ENCODE measurements around the gene MGRN1. TPM values are rescaled to one million over a fixed set of nuclear protein-coding genes. Genes with fewer than 3 reads are reported as not detected.

Gene MGRN1
- total and polyA plus RNA-seq, 2 experiments from 2014 or later: 47.2 to 66.6 TPM

DNA sequence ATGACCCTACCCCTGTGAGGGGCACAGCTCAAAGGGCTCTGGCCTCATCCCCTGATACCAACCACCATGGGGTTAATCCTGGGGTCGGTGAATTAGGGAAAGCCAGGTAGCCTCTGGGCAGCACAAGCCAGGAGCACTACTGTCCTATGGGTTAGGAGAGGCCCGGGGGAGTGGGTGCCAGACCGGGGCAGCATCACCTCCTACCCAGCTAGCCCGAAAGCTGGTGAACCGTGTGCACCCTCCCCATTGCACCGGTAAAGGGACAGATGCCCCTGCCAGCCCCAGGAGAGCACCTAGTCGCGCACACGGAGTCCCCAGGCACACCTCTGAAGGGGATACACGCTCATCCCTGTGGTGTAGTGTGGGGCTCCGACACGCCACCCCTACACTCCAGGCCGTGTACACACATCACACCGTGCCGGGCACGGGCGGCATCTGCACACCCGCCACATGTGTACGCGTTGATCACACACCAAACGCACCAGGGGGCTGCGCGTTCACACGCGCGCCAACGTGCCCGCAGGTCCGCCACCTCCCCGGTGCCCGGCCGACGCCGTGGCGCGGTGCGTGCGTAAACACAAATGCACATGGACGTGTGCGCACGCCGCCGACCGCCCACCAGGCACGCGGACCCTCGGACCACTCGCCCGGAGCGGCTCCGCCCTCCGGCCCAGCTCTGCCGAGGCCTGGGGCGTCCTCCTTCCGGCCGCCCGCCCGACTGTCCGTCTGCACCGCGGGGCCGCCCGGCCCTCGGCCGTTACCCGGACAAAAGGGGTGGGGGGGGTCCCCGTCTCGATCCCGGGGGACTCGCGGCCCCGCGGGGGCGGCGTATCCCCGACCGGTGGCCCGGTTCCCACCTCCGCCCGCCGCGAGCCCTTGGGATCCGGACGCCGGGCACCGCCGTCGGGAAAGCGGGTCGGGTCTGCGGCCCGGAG, 10.7 kb upstream of the MGRN1 start:
- Histone ChIP-seq H3K36me3 (no peaks in the 10 kb centered on the region), H3K27ac (peak overlapping the region; percentile 97), H3K9me3 (ENCODE audit: low read depth) (no peaks in the 10 kb centered on the region), H3K4me1 (ENCODE audit: low read depth) (peaks cover 9% of the 10 kb centered on the region), H3K27me3 (no peaks in the 10 kb centered on the region), H3K4me3 (peak overlapping the region; percentile 80)
- TF ChIP-seq, protein P1, sequence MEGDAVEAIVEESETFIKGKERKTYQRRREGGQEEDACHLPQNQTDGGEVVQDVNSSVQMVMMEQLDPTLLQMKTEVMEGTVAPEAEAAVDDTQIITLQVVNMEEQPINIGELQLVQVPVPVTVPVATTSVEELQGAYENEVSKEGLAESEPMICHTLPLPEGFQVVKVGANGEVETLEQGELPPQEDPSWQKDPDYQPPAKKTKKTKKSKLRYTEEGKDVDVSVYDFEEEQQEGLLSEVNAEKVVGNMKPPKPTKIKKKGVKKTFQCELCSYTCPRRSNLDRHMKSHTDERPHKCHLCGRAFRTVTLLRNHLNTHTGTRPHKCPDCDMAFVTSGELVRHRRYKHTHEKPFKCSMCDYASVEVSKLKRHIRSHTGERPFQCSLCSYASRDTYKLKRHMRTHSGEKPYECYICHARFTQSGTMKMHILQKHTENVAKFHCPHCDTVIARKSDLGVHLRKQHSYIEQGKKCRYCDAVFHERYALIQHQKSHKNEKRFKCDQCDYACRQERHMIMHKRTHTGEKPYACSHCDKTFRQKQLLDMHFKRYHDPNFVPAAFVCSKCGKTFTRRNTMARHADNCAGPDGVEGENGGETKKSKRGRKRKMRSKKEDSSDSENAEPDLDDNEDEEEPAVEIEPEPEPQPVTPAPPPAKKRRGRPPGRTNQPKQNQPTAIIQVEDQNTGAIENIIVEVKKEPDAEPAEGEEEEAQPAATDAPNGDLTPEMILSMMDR (IDR thresholded peaks at IDR 0.05; ENCODE audit: low read depth, low read length): no peak
- DNase-seq (ENCODE audit: low read depth in 1 of 2, low spot score in 1 of 2): peak; percentile 58 to 70

DNA sequence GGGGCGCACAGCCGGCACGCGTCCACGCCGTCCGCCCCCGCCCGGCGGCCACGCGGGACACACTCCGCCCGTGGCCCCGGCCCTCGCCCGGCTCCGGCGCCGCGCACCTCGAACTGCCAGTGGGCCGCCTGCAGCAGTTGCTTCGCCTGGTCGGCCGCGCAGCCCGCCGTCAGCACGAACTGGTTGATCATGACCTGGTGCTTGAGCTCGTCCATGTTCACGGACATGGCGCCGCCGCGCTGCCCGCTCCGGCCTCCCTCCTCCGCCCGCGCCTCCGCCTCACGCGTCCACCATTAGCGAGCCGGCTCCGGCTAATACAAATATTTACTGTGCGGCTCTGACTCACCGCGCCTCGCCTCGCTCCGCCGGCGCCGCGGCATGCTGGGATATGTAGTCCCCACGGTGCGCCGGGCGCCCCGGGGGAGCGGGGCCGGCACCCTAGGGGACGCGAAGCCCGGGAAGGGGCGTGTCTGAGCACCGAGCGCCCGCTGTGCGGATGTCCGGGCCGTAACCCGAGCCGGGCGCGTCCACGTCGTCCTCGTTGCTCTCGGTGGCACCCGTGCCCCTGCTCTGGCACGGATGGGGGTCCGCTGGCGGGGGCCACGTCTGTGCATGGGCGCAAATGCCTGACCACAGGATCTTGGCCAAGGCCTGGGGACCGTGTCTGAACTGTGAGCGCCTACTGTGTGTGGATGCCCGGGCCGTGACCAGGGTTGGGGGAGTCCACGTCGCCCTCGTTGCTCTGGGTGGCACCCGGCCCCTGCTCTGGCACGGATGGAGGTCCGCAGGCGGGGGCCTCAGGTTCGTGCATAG, 9.8 kb upstream of the MGRN1 start, which contains the start of gene UBALD1:
Gene UBALD1, minus strand, starts transcription at position 318 of the 813 bp plus-strand sequence. Its CDS starts 91 bp downstream, at position 227.
- H3K27ac ChIP-seq: peak within 1 kb of the TSS; percentile 97
- TF ChIP-seq, protein P1 (IDR thresholded peaks at IDR 0.05; ENCODE audit: low read depth, low read length): no peak
- H3K4me1 ChIP-seq (ENCODE audit: low read depth): peaks cover 9% of the 10 kb centered on the region
- no peaks in the 10 kb centered on the region for H3K9me3 ChIP-seq (ENCODE audit: low read depth)
- H3K36me3 ChIP-seq: no peaks in the 10 kb centered on the region
- DNase-seq (ENCODE audit: low read depth in 1 of 2, low spot score in 1 of 2): peak; percentile 94 to 95
- no peaks in the 10 kb centered on the region for H3K27me3 ChIP-seq
- H3K4me3 ChIP-seq: peak within 1 kb of the TSS; percentile 80

DNA sequence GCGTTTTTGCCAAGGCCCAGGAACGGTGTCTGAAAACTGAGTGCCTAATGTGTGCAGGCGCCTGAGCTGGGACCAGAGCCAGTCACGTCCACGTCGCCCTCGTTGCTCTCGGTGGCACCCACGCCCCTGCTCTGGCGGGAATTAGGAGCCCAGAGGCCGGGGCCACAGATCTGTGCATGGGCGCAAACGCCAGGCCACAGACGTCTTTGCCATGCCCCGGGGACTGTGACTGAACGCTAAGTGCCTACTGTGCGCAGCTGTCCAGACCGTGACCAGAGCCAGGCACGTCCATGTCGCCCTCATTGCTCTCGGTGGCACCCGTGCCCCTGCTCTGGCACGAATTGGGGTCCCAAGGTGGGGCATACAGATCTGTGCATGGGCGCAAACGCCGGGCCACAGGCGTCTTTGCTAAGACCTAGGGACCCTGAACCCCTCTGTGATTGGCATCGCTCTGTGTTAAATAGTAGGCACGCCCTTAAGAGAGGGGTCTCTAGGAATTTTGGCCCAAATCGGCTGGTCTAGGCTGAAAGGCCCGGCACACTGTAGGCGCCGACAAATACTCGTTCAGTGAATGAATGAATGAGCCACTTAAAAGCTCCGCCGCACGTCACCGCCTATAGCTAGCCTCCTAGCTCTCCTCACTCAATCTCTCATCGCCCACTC, 9.1 kb upstream of the MGRN1 start:
- Histone ChIP-seq H3K36me3 (no peaks in the 10 kb centered on the region), H3K27me3 (no peaks in the 10 kb centered on the region), H3K4me1 (ENCODE audit: low read depth) (peaks cover 9% of the 10 kb centered on the region), H3K9me3 (ENCODE audit: low read depth) (no peaks in the 10 kb centered on the region), H3K4me3 (no peak overlapping the region), H3K27ac (peak overlapping the region; percentile 97)
- TF ChIP-seq, protein P1 (IDR thresholded peaks at IDR 0.05; ENCODE audit: low read depth, low read length): no peak
- no peak for DNase-seq (ENCODE audit: low read depth in 1 of 2, low spot score in 1 of 2)

DNA sequence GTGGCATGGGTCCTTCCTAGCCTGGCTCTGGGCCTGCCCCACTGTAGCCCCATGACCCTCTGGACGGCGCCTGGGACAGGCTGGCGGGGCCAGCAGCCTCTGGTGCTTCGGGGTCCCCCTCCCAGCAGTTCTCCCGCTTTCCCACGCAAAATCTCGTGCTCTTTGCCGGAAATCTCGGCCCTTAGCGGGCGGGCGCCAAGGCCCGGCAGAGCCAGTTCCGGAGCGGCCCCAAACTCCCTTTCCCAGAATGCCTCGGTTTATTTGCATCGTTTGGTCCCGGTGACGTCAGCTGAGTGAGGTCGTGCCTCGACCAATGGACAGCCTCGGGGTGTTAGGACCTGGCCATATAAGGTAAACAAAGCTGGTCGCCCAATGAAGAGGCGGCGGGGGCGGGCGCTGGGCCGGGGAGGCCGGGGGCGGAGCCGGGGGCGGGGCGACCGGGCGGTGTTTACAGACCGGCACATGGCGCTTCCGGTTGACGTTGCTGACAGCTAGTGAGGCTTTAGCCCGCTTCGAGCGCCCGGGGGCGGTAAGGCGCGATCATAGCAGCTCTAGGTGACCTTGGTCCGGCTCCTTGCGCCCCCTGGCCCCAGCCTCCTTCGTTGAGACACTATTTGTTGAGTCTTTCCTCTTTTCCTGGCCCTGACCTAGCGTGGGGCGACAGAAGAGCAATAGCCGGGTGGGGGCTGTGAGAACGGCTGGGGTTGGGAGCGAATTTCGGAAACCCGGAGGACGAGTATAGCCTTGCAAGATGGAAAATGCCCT, 8.4 kb upstream of the MGRN1 start:
- Histone ChIP-seq H3K4me3 (peak overlapping the region; percentile 18), H3K27me3 (no peaks in the 10 kb centered on the region), H3K4me1 (ENCODE audit: low read depth) (peaks cover 9% of the 10 kb centered on the region), H3K9me3 (ENCODE audit: low read depth) (no peaks in the 10 kb centered on the region), H3K36me3 (no peaks in the 10 kb centered on the region), H3K27ac (peak overlapping the region; percentile 99)
- DNase-seq (ENCODE audit: low read depth in 1 of 2, low spot score in 1 of 2): peak; percentile 100
- TF ChIP-seq, protein P1 (IDR thresholded peaks at IDR 0.05; ENCODE audit: low read depth, low read length): peak; percentile 44

Measured in cardiac muscle cell (in vitro differentiated cells and primary cell).